GM18873 (cell line): ENCODE data around the gene SF3B2.

Experiments
- ATAC-seq: cut with Tn5 transposase; IDR thresholded peaks from one replicate; pipeline ENCODE4 v1.9.1; 2021; ENCODE audit warnings: mild to moderate bottlenecking, moderate library complexity, moderate number of reproducible peaks; ENCODE audit not compliant: unreplicated experiment, low FRiP score

SF3B2 gene

DNA sequence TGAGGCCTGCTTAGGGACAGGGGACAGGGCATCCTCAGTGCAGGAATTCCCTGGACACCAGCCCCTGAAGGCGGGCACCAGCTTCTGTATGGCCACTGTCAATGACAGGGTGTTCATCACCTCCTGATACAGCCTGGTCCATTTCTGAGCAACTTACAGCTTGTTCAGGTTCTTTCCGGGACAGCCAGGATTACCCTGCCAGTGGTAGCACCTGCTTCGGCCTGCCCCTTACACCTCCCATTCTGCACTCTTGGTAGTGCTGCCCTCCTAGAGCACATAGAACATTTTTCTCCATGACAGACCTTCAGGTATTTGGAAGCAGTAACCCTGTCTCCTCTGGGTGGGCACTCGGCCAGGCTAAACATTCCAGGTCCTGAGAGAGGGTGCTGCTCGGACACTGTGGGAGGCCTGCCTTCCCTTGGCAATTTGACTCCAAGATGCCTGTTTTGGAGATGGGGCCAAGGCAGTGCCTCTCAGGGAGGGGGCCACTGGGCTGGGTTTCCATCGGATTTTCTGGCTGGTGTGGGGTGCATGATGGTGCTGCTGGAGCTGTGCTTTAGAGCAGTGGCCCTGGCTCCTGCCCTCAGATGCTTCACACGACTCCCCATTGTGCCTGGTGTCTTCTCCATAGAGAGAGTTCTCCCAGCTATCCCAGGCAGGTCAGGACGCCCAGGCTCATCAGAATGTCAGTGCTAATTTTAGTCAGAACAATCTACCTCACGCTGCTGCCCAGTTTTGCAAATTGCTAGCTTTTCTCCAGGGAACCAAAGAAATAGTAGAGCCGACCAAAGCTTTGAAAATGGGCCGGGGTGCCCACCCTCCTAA lies 4.4 kb upstream of the SF3B2 start:
- ATAC-seq, result no peak

DNA sequence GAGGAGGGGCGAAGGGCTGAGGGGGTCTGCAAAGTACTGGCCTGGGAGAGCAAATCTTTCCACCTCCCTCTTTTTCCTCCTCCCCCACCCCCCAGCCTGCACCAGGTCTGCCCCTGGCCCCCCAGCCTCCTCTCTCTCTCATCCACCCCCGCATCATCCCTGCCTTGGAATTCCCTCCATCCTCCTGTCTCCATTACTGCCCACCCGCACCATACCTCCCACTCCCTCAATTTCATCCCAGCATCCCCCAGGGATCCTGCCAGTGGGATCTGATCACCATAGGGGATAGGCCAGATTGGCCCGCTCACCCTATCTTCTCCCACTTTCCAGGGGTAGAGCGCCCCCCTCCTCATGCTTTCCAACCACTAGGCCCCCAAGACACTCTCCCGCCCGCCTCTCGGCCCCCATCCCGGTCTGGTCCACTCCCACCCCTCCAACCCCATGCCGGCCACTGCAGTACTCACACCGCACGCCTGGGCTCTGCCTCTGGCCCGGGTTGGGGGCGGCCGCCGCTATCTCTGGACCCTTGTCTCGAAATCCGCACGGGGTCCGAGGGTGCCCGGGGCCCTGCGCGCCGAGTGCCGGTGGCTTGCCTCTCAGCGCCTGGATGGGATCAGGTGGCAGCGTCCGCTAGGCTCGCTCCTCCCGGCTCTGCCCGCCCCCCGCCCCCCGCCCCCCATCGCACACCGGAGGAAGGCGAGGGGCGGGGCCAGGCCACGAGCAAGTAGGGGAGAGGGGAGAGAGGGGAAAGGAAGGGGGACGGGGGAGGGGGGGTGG lies 3.4 kb upstream of the SF3B2 start, which contains the start of gene GAL3ST3:
Gene GAL3ST3 (minus strand): TSS at position 615 of the 777 bp plus-strand sequence. CDS start 3,746 bp downstream, outside the sequence.
- ATAC-seq, result no peak

DNA sequence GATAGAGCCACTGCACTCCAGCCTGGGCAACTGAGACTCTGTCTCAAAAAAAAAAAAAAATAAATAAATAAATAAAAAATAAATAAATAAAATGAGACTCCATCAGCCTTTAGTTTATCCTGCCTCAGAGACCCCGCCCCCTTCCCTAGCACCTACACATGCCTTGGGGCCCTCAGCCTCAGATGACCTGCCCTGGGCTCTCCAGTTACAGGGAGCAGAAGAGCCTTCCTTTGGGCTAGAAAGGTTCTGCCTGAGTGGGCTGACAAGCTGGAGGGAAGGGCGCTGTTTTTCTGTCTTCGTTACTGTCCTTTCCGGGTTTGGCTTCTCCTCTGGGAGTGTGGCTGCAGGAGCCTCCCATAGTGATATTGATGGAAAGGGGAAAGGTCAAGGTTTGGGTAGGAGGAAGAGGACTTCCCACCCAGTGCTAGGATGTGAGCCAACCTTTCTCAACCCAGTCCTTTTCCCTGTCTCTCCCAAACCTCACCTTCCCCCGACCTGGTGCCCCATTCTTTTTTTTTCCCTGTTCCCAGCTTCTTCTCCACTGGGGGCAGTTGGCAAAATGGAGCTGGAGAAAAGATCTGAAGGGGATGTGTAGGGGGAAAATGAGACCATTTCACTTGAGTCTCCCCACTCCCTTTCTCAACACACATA lies 1.5 kb upstream of the SF3B2 start:
- ATAC-seq, result no peak

DNA sequence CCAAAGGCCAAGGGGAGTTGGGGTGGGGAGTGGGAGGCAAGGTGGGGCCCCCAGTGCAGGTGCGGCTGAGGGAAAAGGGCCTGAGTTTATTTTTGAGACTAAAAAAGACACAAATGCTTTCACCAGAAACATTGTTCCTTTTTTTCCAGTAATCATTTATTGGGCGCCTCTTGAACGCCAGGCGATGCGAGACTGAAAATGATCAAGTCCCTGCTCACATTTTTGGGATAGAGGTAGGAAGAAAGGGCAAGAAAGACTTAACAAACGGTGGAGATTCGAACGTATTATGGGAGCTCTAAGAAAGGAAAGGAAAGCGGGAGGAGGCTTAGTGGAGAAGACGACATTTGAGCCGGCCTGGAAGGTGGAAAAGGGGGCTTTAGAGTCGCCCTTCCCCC lies 796 bp upstream of the SF3B2 start:
- ATAC-seq, result no peak

DNA sequence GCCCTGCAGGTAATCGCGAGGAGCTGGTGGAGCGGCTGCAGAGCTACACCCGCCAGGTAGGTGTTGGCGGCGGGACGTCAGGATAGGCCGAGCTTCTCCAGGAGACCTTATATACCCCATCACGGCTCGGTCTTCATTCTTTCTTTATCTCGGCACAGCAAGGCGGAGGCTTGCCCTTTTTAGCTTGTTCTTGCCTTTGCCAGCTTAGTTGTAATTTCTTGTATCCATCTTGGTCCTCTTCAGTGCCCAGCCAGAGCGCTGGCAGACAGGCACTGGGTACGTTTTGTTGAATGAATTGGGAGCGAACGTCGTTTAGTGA lies 459 bp downstream of the SF3B2 start:
- ATAC-seq, result no peak

DNA sequence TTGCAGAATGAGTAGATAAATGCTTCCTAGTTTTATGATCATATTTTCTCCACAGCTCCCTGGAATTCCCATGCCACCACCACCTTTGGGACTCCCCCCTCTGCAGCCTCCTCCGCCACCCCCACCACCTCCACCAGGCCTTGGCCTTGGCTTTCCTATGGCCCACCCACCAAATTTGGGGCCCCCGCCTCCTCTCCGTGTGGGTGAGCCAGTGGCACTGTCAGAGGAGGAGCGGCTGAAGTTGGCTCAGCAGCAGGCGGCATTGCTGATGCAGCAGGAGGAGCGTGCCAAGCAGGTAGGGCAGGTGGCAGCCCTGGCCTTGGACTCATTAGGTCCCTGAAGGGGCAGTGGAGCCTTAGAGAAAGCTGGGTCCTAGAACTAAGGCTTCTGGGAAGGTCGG lies 2.9 kb downstream of the SF3B2 start:
- no peak for ATAC-seq

DNA sequence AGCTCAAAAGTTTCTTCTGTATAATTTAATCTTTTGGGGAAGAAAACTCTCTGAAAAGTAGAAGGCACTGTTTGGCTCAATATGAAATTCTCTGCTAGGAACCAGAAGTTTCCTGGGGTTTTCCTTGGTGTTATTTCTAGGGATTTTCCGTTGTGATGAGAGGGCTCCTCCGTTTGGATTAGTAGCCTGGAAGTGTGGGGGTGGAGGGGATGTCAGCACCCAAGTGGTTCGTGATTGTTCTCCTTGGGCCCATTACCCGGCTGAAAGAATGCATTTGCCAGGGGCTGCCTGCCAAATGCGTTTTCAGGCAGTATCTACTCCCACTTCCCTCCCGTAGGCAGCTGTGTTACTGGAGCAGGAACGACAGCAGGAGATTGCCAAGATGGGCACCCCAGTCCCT lies 4.3 kb downstream of the SF3B2 start:
- no peak for ATAC-seq

DNA sequence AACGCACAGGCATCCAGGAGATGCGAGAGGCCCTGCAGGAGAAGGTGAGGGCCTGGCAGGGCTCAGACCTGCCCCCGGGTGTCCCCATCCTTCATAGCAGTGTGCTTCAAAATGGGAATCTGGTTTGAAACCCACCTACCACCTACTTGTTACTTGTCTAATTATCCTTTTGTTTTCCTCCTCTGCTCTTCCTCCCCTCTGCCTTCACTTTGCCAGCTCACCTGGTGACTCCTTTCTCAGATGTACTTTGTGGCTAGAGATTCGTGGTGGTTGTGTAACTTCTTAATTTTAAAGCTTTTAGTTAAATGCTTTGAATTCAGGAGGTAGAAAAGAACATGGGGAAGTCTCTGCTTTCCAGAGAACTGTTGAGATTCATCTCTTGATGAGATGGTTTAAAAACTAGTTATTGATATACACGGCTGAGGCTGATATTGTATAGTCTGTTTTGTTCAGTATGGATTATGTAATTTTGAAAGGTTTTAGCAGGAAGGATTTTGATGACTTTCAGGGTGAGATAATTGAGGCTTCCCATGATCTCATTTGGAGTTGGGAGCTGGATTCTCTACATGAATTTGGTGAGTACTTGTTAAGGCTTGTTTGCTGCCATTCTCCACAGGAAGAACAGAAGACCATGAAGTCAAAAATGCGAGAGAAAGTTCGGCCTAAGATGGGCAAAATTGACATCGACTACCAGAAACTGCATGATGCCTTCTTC lies 8.0 kb downstream of the SF3B2 start:
- no peak for ATAC-seq

DNA sequence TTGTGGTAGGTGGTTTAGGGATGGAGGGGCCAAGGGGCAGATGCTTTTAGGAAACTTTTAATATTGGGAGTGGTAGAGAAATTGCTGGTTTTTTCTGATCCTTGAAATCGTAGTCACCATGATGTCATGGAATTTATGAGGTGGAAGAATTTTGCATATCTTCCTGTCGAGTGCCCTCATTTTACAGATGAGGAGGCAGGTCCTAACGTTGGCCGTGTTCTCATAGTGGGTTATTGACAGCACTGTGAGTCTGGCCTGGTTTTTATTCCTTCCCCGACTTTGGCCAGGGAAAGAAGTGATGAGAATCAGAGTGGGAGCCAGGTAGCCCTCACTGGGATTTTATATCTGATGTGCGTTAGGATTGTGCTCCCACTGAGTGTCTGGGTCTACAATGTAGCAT lies 9.1 kb downstream of the SF3B2 start:
- ATAC-seq, result no peak

DNA sequence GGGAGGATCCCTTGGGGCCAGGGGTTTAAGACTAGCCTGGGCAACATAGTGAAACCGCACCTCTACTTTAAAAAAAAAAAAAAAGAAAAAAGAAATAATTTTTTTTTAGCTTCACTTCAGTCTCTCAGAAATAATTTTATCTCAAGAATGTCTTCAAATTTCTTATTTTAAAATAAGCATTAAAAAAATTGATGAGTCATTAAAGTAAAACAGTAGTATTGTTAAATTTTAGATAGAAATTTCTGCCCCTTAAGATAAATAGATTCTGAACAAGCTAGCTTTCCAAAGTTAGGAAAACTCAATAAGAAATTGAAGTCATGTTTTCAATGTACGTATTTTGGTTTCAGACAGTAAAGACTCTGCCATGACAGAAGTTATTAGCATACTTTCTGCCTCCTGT lies 10.2 kb downstream of the SF3B2 start:
- no peak for ATAC-seq

DNA sequence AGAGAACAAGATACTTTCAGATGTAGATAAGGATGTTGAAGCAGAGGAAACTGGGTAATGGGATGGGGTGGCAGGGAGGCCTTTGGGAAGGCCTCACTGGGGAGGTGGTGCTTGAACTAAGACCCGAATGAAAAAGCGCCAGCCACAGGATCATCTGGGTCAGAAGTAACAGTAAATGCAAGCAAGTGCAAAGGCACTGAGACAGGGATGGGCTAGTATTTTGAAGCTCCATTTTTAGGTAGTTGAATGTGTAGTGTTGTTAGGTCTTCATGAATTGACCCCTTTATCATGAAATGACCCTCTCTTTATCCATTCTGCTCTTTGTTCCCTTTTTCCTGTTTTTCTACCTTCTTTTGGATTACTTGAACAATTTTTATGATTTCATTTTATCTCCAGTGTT lies 11.7 kb downstream of the SF3B2 start:
- ATAC-seq, result no peak

DNA sequence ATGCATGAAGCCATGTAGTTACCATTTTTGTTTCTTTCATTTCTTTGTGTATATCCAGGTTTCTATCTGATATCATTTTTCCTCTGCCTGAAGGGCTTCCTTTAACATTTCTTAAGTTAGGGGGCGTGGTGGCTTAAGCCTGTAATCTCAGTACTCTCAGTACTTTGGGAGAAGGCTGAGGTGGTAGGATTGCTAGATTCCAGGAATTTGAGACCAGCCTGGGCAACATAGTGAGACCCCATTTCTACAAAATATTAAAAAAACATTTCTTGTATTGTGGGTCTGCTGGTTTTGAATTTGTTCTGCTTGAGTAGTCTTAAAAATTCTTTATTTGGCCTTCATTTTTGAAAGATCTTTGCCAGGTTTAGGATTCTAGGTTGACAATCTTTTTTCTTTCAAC lies 12.4 kb downstream of the SF3B2 start:
- no peak for ATAC-seq

DNA sequence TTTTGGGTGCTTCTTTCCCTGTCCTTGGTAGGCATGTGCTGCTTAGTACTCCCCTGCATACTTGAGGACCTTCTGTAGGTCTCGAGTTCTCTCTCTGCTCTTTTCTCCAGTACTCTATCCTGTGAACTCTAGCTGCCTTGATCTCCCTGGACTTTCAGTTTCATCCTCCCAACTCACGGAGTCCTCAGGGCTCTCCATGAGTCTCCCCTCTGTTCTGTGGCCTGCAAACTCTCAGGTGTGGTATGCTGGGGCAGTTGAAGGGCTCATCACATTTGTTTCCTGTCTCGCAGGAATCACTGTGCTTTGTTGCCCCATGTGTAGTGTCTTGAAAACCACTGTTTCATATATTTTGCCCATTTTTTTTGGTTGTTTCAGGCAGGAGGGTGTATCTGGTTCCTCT lies 14.6 kb downstream of the SF3B2 start:
- ATAC-seq, result no peak

DNA sequence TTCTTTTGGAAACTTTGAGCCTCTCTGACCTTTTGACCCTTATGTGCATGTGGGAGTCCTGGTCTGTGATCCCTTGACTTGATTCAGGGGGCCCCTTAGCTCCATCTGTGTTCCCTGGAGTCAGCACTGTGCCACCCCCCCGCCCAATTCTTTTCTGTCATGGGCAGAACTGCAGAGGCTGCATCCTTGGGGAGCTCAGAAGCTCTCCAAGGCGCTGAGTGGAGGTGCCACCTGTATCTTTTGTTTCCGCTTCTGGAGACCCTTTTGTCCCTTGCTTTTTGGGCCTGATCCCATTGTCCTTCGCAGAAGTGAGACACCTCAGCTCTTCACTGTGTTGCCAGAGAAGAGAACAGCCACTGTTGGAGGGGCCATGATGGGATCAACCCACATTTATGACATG lies 15.5 kb downstream of the SF3B2 start:
- ATAC-seq, result no peak

DNA sequence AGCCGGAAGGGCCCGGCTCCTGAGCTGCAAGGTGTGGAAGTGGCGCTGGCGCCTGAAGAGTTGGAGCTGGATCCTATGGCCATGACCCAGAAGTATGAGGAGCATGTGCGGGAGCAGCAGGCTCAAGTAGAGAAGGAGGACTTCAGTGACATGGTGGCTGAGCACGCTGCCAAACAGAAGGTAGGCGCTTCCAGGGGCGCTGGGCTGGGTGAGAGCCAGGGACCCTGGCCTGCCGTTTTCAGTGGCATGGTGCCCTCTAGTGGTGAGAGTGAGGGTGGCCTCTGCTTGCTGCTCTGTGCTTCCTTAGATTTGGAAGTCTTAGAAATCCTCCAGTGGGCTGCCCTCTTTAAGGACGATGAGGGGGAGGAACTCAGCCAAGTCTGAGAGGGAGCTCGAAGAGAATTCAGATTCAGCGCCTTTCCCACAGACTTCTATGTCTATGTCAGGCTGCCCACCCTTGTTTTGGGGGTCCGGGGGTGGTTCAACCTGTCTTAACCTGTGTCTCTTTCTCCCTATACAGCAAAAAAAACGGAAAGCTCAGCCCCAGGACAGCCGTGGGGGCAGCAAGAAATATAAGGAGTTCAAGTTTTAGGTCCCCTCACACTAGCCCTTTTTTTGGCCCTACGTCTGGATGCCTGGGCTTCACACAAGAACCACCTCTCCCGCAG lies 16.1 kb downstream of the SF3B2 start:
- no peak for ATAC-seq

DNA sequence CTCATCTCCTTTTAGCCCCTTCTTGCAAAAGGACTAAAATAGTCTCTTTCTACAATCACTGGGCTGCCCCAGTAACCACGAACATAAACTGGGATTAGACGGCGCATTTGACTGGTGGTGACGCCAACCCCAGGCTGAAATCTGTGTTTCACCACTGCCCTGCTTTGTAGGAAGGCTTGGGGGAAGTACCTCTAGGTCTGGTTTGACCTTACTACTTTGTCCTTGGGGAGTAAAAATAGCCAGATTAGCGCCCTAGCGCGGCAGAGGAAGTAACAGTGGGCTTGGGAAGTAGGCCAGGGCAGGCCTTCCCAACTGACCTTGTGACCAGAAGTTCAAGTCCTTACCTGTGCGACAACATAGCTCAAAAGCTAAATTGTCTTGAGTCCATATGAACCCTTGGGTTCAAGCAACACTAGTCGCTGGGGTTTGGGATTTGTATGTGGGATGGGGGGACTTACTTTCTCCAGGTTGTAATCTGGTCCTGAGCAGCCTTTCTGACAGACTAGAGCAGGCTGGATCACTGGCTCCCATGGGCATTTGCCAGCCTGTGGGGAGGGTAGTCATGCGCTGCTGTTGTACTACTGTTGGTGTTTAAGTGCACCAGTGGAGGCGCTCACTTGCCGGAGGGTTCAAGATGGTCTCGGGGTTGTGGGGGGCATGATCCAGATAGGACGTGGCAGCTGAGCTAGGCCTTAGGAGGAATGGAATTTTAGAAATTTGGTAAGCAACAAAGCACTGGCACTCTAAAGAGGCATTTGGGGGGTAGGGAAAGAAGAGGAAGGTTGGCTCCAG lies 17.0 kb downstream of the SF3B2 start:
- no peak for ATAC-seq

DNA sequence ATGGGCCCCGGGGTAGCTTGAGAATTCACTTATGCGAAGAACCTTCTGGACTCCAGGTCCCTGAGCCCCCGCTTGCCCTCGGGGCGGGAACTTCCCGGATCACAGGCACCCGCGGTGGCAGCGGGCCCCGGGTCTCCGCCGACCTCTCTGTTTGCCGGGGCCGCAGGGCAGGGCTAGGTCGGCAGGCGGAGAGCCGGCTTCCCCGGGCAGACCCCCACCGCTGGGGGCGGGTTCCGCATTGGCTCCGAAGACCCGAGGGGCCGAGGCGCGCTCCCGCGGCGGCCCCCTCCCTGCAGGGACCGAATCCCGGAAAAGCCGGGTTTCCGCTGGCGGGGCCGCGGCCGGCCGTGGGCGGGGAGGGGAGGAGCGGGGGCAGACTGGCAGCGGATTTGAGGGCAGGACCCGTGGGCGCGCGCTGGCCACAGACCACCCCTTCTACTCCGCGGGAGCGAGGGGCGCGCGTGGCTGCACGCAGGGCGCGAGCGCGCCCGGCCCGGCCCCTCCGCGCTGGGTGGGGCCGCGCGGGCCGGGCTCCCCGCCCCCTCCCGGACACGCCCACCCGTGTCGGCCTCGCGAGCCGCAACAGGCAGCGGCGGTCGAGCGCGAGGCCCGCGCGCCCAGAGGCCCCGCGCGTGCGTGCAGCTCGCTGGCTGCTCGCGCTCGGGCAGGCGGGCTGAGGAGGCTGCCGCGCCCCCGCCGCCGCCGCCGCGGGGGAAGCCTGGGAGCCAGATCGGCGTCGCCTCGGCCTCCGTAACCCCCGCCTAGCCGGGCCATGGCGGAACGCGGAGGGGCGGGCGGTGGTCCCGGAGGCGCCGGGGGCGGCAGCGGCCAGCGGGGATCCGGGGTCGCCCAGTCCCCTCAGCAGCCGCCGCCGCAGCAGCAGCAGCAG lies 17.8 kb downstream of the SF3B2 start, which contains the start of gene PACS1:
Gene PACS1 (plus strand): TSS at position 558 of the 889 bp plus-strand sequence. CDS start 215 bp downstream, at position 773.
- no peak for ATAC-seq

DNA sequence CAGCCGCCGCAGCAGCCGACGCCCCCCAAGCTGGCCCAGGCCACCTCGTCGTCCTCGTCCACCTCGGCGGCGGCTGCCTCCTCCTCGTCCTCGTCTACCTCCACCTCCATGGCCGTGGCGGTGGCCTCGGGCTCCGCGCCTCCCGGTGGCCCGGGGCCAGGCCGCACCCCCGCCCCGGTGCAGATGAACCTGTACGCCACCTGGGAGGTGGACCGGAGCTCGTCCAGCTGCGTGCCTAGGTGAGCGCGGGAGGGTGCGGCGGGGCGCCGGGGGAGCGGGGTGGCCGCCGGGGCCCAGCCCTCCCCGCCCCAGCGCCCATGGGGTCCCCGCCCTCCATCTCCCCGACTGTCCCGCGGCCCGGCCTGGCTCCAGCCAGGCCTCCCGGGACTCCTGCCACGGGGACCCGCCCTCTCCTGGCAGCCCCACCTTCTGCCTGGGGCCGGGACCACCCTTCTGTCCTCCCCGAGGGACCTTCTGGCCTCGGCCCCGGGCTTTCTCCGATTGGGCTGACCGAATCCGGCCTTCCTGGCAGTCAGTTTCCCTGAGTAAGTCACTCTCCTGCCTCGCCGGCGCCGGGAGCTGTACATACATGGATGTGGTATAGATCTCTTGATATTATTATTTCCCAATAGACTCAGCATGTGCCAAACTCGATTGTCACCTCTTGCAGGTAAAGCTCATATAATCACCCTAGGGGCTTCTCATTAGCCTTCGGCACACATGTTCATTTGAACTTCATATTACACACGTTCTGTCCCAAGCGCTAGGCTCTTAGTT lies 18.6 kb downstream of the SF3B2 start:
- ATAC-seq, result no peak
